Glutamatergic neuron (in vitro differentiated cells): ENCODE data around the gene S100A2. TPM values are rescaled to one million over a fixed set of nuclear protein-coding genes. Genes with fewer than 3 reads are reported as not detected.
A peak's percentile ranks its signal among the peaks of the same experiment; 100 is the strongest.
"Not testable (repeated sequence)": the region's sequence is repeated elsewhere in the genome, so short reads cannot be mapped to it uniquely, and the experiment has no call there.

Source experiments
- DNase-seq: peaks from one replicate; pipeline ENCODE4 v3.0.0; 2022
- H3K27ac Mint-ChIP-seq: one replicate; pipeline ENCODE4 v1.8.0; 2020; ENCODE audit warnings: mild to moderate bottlenecking, mixed read lengths, inconsistent platforms; ENCODE audit not compliant: unreplicated experiment
- H3K27me3 Mint-ChIP-seq: one replicate; pipeline ENCODE4 v1.8.0; 2020; ENCODE audit warnings: mild to moderate bottlenecking, moderate library complexity, mixed read lengths, inconsistent platforms; ENCODE audit not compliant: unreplicated experiment
- H3K36me3 Mint-ChIP-seq: one replicate; pipeline ENCODE4 v1.8.0; 2020; ENCODE audit warnings: mild to moderate bottlenecking, mixed read lengths, inconsistent platforms; ENCODE audit not compliant: unreplicated experiment
- H3K4me1 Mint-ChIP-seq: one replicate; pipeline ENCODE4 v1.8.0; 2020; ENCODE audit warnings: mild to moderate bottlenecking, low read depth, mixed read lengths, inconsistent platforms; ENCODE audit not compliant: unreplicated experiment
- H3K4me3 Mint-ChIP-seq: one replicate; pipeline ENCODE4 v1.8.0; 2020; ENCODE audit warnings: mild to moderate bottlenecking, mixed read lengths, inconsistent platforms; ENCODE audit not compliant: unreplicated experiment
- H3K9me3 Mint-ChIP-seq: one replicate; pipeline ENCODE4 v1.8.0; 2020; ENCODE audit warnings: mild to moderate bottlenecking, moderate library complexity, mixed read lengths, inconsistent platforms; ENCODE audit not compliant: unreplicated experiment
- total RNA-seq: library from RNA; stranded (reverse); fragmentation: NEBNext Ultra II Directional; extraction: Animal tissue kit (Norgen Biotek cat#: 25700); gene quantifications from one replicate; pipeline ENCODE4 v1.2.1, GENCODE V29; 2021; ENCODE audit not compliant: unreplicated experiment
- TF ChIP-seq, protein P1 (sequence below): fragments of 200-600 bp; sonication (generic); IDR thresholded peaks from one replicate; pipeline ENCODE4 v1.5.0; 2021; ENCODE audit not compliant: partially characterized antibody, unreplicated experiment

The S100A2 gene
- total RNA-seq, 1 donor from 2014 or later, result 1.1 TPM

GRCh38 chr1:153583976-153584375 is 18.3 kb upstream of the S100A2 start:
- peak overlapping the region; percentile 60 for H3K27ac Mint-ChIP-seq

GRCh38 chr1:153583514-153583913 is 17.9 kb upstream of the S100A2 start:
- not testable (repeated sequence) for H3K9me3 Mint-ChIP-seq, H3K4me3 Mint-ChIP-seq, H3K27me3 Mint-ChIP-seq, H3K36me3 Mint-ChIP-seq, DNase-seq
- peaks cover 17% of the 10 kb centered on the region for H3K4me1 Mint-ChIP-seq
- peak overlapping the region; percentile 94 for H3K27ac Mint-ChIP-seq

More at GRCh38 chr1:153583976-153584375, 18.3 kb upstream of the S100A2 start:
- H3K27me3 Mint-ChIP-seq, result no peaks in the 10 kb centered on the region
- no peaks in the 10 kb centered on the region for H3K36me3 Mint-ChIP-seq
- DNase-seq, result no peak
- H3K4me3 Mint-ChIP-seq, result peak overlapping the region; percentile 0
- TF ChIP-seq, protein P1, sequence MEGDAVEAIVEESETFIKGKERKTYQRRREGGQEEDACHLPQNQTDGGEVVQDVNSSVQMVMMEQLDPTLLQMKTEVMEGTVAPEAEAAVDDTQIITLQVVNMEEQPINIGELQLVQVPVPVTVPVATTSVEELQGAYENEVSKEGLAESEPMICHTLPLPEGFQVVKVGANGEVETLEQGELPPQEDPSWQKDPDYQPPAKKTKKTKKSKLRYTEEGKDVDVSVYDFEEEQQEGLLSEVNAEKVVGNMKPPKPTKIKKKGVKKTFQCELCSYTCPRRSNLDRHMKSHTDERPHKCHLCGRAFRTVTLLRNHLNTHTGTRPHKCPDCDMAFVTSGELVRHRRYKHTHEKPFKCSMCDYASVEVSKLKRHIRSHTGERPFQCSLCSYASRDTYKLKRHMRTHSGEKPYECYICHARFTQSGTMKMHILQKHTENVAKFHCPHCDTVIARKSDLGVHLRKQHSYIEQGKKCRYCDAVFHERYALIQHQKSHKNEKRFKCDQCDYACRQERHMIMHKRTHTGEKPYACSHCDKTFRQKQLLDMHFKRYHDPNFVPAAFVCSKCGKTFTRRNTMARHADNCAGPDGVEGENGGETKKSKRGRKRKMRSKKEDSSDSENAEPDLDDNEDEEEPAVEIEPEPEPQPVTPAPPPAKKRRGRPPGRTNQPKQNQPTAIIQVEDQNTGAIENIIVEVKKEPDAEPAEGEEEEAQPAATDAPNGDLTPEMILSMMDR, result no peak
- peaks cover 1% of the 10 kb centered on the region for H3K9me3 Mint-ChIP-seq
- H3K4me1 Mint-ChIP-seq, result peaks cover 17% of the 10 kb centered on the region

- H3K9me3 Mint-ChIP-seq, H3K27ac Mint-ChIP-seq, H3K4me3 Mint-ChIP-seq, H3K27me3 Mint-ChIP-seq, DNase-seq, H3K36me3 Mint-ChIP-seq: not testable (repeated sequence)
- peaks cover 18% of the 10 kb centered on the region for H3K4me1 Mint-ChIP-seq
Measured at GRCh38 chr1:153582836-153583235, 17.2 kb upstream of the S100A2 start.

DNA sequence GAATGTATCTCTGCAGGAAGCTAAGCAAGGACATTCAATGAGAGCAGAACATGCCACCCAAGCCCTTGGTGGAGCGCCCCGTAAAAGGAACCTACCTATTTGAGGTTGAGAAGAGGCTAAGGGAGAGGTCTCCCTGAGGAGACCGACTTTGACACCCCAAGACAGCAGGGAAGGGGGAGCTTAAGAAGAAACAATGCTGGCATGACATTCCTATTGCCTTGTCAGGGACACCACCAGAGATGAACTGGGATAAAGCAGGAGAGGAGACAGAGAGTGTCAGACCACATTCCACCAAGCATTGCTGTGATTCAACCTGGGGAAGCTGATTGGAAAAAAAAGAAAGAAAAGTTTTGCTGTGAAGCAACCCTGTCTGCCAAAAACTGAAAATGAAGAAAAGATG is 13.3 kb upstream of the S100A2 start:
- H3K27me3 Mint-ChIP-seq, result no peaks in the 10 kb centered on the region
- TF ChIP-seq, protein P1, result no peak
- H3K4me1 Mint-ChIP-seq, result peaks cover 7% of the 10 kb centered on the region
- H3K9me3 Mint-ChIP-seq, result peaks cover 1% of the 10 kb centered on the region
- no peak overlapping the region for H3K4me3 Mint-ChIP-seq
- H3K36me3 Mint-ChIP-seq, result no peaks in the 10 kb centered on the region
- H3K27ac Mint-ChIP-seq, result no peak overlapping the region
- no peak for DNase-seq

- Mint-ChIP-seq H3K27ac (no peak overlapping the region), H3K9me3 (no peaks in the 10 kb centered on the region), H3K4me1 (peaks cover 4% of the 10 kb centered on the region), H3K27me3 (no peaks in the 10 kb centered on the region), H3K4me3 (no peak overlapping the region), H3K36me3 (no peaks in the 10 kb centered on the region)
- no peak for DNase-seq
- TF ChIP-seq, protein P1, result no peak
Measured at GRCh38 chr1:153578490-153578889, 12.8 kb upstream of the S100A2 start.

DNA sequence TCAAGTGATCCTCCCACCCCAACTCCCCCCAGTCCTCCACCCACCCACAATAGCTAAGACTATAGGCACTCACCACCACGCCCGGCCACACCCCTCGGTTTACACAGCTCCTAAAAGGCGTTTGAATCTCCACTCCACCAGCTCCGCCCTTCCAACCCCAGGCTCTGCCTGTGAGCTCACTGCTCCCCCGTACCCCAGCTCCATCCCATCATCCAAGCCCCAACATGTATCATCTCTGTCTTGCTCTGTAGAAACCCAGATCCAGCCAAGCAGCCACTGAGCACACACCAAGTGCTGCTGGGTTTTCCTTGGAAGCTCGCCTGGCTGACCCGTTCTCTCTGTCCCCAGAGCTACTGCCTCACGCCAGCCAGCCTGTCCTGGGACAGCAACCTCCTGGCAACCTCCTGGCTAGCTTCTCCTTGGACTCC is 12.0 kb upstream of the S100A2 start:
- no peak overlapping the region for H3K4me3 Mint-ChIP-seq
- H3K27ac Mint-ChIP-seq, result no peak overlapping the region

More for the DNA sequence above, 12.0 kb upstream of the S100A2 start:
- Mint-ChIP-seq H3K27me3 (no peaks in the 10 kb centered on the region), H3K4me1 (peaks cover 4% of the 10 kb centered on the region), H3K36me3 (no peaks in the 10 kb centered on the region), H3K9me3 (no peaks in the 10 kb centered on the region)
- TF ChIP-seq, protein P1, result no peak
- DNase-seq, result no peak
